ENCODE measurements around the gene AMZ1.

Gene AMZ1

DNA sequence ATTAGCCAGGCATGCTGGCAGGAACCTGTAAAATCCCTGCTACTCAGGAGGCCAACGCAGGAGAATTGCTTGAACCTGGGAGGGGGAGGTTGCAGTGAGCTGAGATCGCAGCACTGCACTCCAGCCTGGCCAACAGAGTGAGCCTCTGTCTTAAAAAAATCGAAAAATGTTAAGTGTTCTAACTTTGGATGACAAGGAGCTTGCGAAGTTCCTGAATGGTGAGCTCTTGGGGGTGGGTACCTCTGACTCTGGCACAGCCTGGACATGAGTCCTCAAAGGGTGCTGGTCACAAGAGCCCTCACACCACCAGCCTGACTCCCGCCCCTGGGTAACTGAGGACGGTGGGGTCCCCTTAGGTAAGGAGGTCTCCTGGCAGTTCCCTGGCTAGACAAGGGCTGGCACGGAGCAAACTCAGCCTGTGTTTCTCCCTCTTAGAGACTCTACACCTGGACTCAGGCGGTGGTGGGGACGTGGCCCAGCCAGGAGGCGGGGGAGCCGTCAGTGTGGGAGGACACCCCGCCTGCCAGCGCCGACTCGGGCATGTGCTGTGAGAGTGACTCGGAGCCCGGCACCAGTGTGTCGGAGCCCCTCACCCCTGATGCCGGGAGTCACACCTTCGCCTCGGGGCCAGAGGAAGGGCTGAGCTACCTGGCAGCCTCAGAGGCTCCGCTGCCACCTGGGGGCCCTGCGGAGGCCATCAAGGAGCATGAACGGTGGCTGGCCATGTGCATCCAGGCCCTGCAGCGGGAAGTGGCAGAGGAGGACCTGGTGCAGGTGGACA is 24.1 kb downstream of the AMZ1 start:
- Histone ChIP-seq H3K36me3 (ENCODE audit: control insufficient read depth, insufficient read depth, low read length) (no peaks in the 10 kb centered on the region), H2BK5ac (ENCODE audit: low read length) (no peak overlapping the region)
- no CpG with 5 or more reads among the region's 25 CpGs for WGBS (ENCODE audit: extremely low coverage, insufficient coverage, low lambda C conversion rate)

DNA sequence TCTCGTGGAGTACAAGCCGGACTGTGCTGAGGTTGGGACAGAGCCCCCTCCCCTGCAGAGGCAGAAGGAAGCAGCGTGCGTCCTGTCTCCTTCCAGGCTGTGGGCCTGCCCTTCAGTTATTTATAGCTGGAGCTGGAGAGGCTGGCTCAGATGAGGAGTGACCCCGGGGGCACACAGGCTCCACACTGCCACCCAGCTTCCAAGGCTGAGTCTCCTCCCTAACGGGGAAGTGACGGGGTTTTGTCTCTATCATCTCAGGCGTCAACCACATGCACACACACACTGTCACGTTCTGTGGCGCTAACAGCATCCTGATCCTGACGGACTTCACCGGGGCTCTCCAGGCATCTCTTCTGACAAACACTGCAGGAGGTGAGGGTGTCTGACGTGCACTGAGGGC is 25.4 kb downstream of the AMZ1 start:
- no peak overlapping the region for H2BK120ac ChIP-seq (ENCODE audit: low read depth, low read length)
- H3K27ac ChIP-seq (ENCODE audit: low read depth, low read length), result no peak overlapping the region
- H2AK5ac ChIP-seq (ENCODE audit: low read length), result no peak overlapping the region
- no peak overlapping the region for H3K4me2 ChIP-seq (ENCODE audit: low read length)
- H3K4me1 ChIP-seq (ENCODE audit: control insufficient read depth, low read depth, low read length), result no peaks in the 10 kb centered on the region
- no peak overlapping the region for H3K18ac ChIP-seq (ENCODE audit: low read length)
- WGBS (ENCODE audit: extremely low coverage, insufficient coverage, low lambda C conversion rate), result no CpG with 5 or more reads among the region's 13 CpGs
- H3K56ac ChIP-seq (ENCODE audit: low read length), result no peak overlapping the region
- H3K9ac ChIP-seq (ENCODE audit: low read length), result no peak overlapping the region
- H4K5ac ChIP-seq (ENCODE audit: low read length), result no peak overlapping the region
- H3K4me3 ChIP-seq (ENCODE audit: low read length), result no peak overlapping the region
- H4K8ac ChIP-seq (ENCODE audit: low read depth, low read length), result no peak overlapping the region
- no peak overlapping the region for H3K23ac ChIP-seq (ENCODE audit: low read length)
- H3K79me1 ChIP-seq (ENCODE audit: low read length), result no peaks in the 10 kb centered on the region
- H3K4ac ChIP-seq (ENCODE audit: low read depth, low read length), result no peak overlapping the region
- no peaks in the 10 kb centered on the region for H3K27me3 ChIP-seq (ENCODE audit: insufficient read depth, low read length, poor library complexity)
- no peak overlapping the region for H2BK15ac ChIP-seq (replicated peaks; ENCODE audit: low read depth)
- H3K36me3 ChIP-seq (ENCODE audit: control insufficient read depth, insufficient read depth, low read length), result peaks cover 2% of the 10 kb centered on the region
- no peaks in the 10 kb centered on the region for H3K79me2 ChIP-seq (ENCODE audit: control insufficient read depth, insufficient read depth, low read length)
- H2BK5ac ChIP-seq (ENCODE audit: low read length), result no peak overlapping the region
- DNase-seq, result peak; percentile 56

More for the DNA sequence above, 24.1 kb downstream of the AMZ1 start:
- Histone ChIP-seq H4K5ac (ENCODE audit: low read length) (no peak overlapping the region), H3K79me2 (ENCODE audit: control insufficient read depth, insufficient read depth, low read length) (no peaks in the 10 kb centered on the region), H3K27ac (ENCODE audit: low read depth, low read length) (no peak overlapping the region), H4K8ac (ENCODE audit: low read depth, low read length) (no peak overlapping the region), H3K23ac (ENCODE audit: low read length) (no peak overlapping the region), H3K4me2 (ENCODE audit: low read length) (no peak overlapping the region), H3K4me3 (ENCODE audit: low read length) (no peak overlapping the region), H3K4me1 (ENCODE audit: control insufficient read depth, low read depth, low read length) (peaks cover 2% of the 10 kb centered on the region), H2AK5ac (ENCODE audit: low read length) (no peak overlapping the region), H2BK120ac (ENCODE audit: low read depth, low read length) (no peak overlapping the region), H2BK15ac (replicated peaks; ENCODE audit: low read depth) (no peak overlapping the region), H3K18ac (ENCODE audit: low read length) (no peak overlapping the region), H3K9ac (ENCODE audit: low read length) (no peak overlapping the region), H3K56ac (ENCODE audit: low read length) (no peak overlapping the region), H3K4ac (ENCODE audit: low read depth, low read length) (no peak overlapping the region), H3K79me1 (ENCODE audit: low read length) (no peaks in the 10 kb centered on the region), H3K27me3 (ENCODE audit: insufficient read depth, low read length, poor library complexity) (no peaks in the 10 kb centered on the region)
- no peak for DNase-seq

DNA sequence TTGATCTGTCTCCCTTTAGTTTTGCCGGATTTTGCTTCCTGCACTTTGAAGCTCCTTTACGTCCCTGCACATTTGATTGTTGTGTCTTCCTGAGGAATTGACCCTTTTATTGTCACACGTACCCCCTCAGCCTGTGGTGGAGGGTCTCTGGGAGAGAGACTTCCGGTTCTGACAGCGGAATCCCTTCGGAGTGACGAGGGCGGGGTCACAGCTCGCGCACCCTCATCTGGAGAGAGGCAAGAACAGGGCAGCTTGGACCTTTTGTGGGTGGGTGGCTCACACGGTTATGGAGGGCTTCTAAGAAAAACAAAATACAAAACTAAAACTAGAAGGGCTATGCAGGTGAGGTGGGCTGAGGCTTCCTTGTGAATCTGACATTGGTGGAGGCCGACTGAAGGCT is 26.0 kb downstream of the AMZ1 start:
- Histone ChIP-seq H3K79me1 (ENCODE audit: low read length) (no peaks in the 10 kb centered on the region), H3K9ac (ENCODE audit: low read length) (no peak overlapping the region), H3K4me3 (ENCODE audit: low read length) (no peak overlapping the region), H4K8ac (ENCODE audit: low read depth, low read length) (no peak overlapping the region), H3K27ac (ENCODE audit: low read depth, low read length) (no peak overlapping the region), H2AK5ac (ENCODE audit: low read length) (no peak overlapping the region), H3K79me2 (ENCODE audit: control insufficient read depth, insufficient read depth, low read length) (no peaks in the 10 kb centered on the region), H3K56ac (ENCODE audit: low read length) (no peak overlapping the region), H3K23ac (ENCODE audit: low read length) (no peak overlapping the region), H4K5ac (ENCODE audit: low read length) (no peak overlapping the region), H2BK120ac (ENCODE audit: low read depth, low read length) (no peak overlapping the region), H3K36me3 (ENCODE audit: control insufficient read depth, insufficient read depth, low read length) (peaks cover 2% of the 10 kb centered on the region), H3K27me3 (ENCODE audit: insufficient read depth, low read length, poor library complexity) (no peaks in the 10 kb centered on the region), H3K4me2 (ENCODE audit: low read length) (no peak overlapping the region), H2BK15ac (replicated peaks; ENCODE audit: low read depth) (no peak overlapping the region), H3K18ac (ENCODE audit: low read length) (no peak overlapping the region), H3K4me1 (ENCODE audit: control insufficient read depth, low read depth, low read length) (no peaks in the 10 kb centered on the region), H2BK5ac (ENCODE audit: low read length) (no peak overlapping the region), H3K4ac (ENCODE audit: low read depth, low read length) (no peak overlapping the region)
- no CpG with 5 or more reads among the region's 12 CpGs for WGBS (ENCODE audit: extremely low coverage, insufficient coverage, low lambda C conversion rate)
- DNase-seq, result no peak

DNA sequence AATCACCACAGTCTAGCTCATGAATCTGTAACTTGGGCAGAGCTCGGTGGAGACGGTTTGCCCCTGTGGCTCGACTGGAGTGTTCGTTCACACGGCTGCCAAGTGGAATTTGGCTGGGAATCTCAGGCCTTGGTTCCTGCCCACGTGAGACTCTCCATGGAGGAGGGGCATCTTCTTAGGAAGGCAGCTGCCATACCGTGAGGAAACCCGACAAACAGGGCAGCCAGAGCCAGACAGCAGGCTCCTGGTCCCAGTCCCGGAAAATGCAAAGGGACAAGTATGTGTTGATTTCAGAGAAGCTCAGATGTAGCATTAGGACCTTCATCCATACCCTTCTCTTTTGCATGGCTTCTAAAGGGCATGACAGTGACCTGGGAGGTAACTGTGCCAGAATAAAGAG is 26.6 kb downstream of the AMZ1 start:
- H3K56ac ChIP-seq (ENCODE audit: low read length), result no peak overlapping the region
- peaks cover 2% of the 10 kb centered on the region for H3K36me3 ChIP-seq (ENCODE audit: control insufficient read depth, insufficient read depth, low read length)
- H2BK15ac ChIP-seq (replicated peaks; ENCODE audit: low read depth), result no peak overlapping the region
- H3K18ac ChIP-seq (ENCODE audit: low read length), result no peak overlapping the region
- no peak overlapping the region for H2BK120ac ChIP-seq (ENCODE audit: low read depth, low read length)
- DNase-seq, result no peak
- no peak overlapping the region for H3K4ac ChIP-seq (ENCODE audit: low read depth, low read length)
- no peak overlapping the region for H3K27ac ChIP-seq (ENCODE audit: low read depth, low read length)
- no peak overlapping the region for H3K4me2 ChIP-seq (ENCODE audit: low read length)
- no peak overlapping the region for H2AK5ac ChIP-seq (ENCODE audit: low read length)
- H3K4me3 ChIP-seq (ENCODE audit: low read length), result no peak overlapping the region
- no peak overlapping the region for H3K9ac ChIP-seq (ENCODE audit: low read length)
- H4K5ac ChIP-seq (ENCODE audit: low read length), result no peak overlapping the region
- no peak overlapping the region for H4K8ac ChIP-seq (ENCODE audit: low read depth, low read length)
- H3K4me1 ChIP-seq (ENCODE audit: control insufficient read depth, low read depth, low read length), result no peaks in the 10 kb centered on the region
- no peak overlapping the region for H2BK5ac ChIP-seq (ENCODE audit: low read length)
- no CpG with 5 or more reads among the region's 9 CpGs for WGBS (ENCODE audit: extremely low coverage, insufficient coverage, low lambda C conversion rate)
- no peaks in the 10 kb centered on the region for H3K27me3 ChIP-seq (ENCODE audit: insufficient read depth, low read length, poor library complexity)
- no peaks in the 10 kb centered on the region for H3K79me2 ChIP-seq (ENCODE audit: control insufficient read depth, insufficient read depth, low read length)
- H3K79me1 ChIP-seq (ENCODE audit: low read length), result no peaks in the 10 kb centered on the region
- H3K23ac ChIP-seq (ENCODE audit: low read length), result no peak overlapping the region

DNA sequence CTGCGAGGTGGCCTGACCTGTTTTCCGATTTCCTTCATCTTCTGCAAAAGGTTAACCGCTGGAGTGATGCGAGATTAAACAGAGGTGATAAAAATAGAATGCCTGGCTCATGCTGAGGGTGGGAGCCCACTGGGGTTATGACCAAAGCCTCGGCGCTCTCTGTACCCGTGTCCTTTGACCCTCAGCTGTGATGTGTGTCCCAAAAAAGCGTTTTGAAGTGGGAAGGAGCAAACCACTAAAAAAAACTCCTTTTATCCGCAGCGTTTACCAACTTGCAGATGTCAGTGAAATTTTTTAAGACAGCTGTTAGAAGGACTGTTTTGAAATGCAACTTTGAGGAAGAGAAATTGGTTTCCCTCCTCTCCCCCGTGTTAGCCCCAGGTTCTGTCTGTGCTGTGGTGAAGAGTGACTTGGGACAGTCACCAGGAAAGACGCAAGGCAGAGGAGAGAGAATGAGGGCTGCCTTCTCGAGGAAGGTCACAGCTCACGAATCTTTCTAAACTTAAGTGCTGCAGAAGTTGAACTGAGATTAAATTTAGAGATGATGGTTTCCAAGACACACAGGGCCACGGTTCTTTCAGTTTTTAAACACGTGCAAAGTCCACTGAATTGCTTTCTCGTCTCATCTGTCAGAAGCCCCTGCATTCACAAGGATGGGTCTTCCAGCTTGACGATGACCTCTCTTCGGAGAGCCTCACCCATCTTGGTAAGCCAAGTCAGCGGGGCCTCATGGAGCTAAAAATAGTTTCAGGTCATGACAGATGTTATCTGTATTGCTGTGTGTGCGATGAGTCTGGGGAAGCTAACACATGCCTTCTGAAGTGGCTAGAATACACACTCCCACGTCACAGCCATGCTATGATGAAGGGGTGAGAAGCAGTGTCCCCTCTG is 27.6 kb downstream of the AMZ1 start:
- H3K23ac ChIP-seq (ENCODE audit: low read length), result no peak overlapping the region
- H3K4me1 ChIP-seq (ENCODE audit: control insufficient read depth, low read depth, low read length), result no peaks in the 10 kb centered on the region
- no peaks in the 10 kb centered on the region for H3K27me3 ChIP-seq (ENCODE audit: insufficient read depth, low read length, poor library complexity)
- H2BK15ac ChIP-seq (replicated peaks; ENCODE audit: low read depth), result no peak overlapping the region
- H3K27ac ChIP-seq (ENCODE audit: low read depth, low read length), result no peak overlapping the region
- no peak overlapping the region for H3K9ac ChIP-seq (ENCODE audit: low read length)
- H3K79me1 ChIP-seq (ENCODE audit: low read length), result no peaks in the 10 kb centered on the region
- H3K36me3 ChIP-seq (ENCODE audit: control insufficient read depth, insufficient read depth, low read length), result peaks cover 2% of the 10 kb centered on the region
- H3K4ac ChIP-seq (ENCODE audit: low read depth, low read length), result no peak overlapping the region
- H4K5ac ChIP-seq (ENCODE audit: low read length), result no peak overlapping the region
- DNase-seq, result no peak
- no peak overlapping the region for H3K4me2 ChIP-seq (ENCODE audit: low read length)
- H2BK5ac ChIP-seq (ENCODE audit: low read length), result no peak overlapping the region
- no peak overlapping the region for H2AK5ac ChIP-seq (ENCODE audit: low read length)
- H2BK120ac ChIP-seq (ENCODE audit: low read depth, low read length), result no peak overlapping the region
- no CpG with 5 or more reads among the region's 22 CpGs for WGBS (ENCODE audit: extremely low coverage, insufficient coverage, low lambda C conversion rate)
- H3K4me3 ChIP-seq (ENCODE audit: low read length), result no peak overlapping the region
- no peak overlapping the region for H3K56ac ChIP-seq (ENCODE audit: low read length)
- no peak overlapping the region for H3K18ac ChIP-seq (ENCODE audit: low read length)
- H3K79me2 ChIP-seq (ENCODE audit: control insufficient read depth, insufficient read depth, low read length), result no peaks in the 10 kb centered on the region
- no peak overlapping the region for H4K8ac ChIP-seq (ENCODE audit: low read depth, low read length)
